GM23338 (cell line): Measurements from ENCODE around the gene MLPH. TPM values are rescaled to one million over a fixed set of nuclear protein-coding genes. Genes with fewer than 3 reads are reported as not detected.

Experiments used
- ATAC-seq: fragments of 200-7000 bp; cut with Tn5 transposase; 3 replicates; pipeline ENCODE4 v1.9.1; 2020
- DNase-seq: peaks from one replicate; pipeline ENCODE4 v3.0.0-alpha.2; 2015; ENCODE audit warnings: low spot score
- H2AFZ ChIP-seq: fragments of 200-600 bp; sonication (generic); 2 replicates; pipeline ENCODE4 v1.8.0; 2016; ENCODE audit warnings: antibody characterized with exemption, mild to moderate bottlenecking, moderate library complexity
- H3F3A ChIP-seq: fragments of 200-600 bp; sonication (generic); replicated peaks from 2 replicates; pipeline ENCODE4 v1.8.0; 2017; ENCODE audit warnings: antibody characterized with exemption, mixed run types, low read depth
- H3K27ac ChIP-seq: fragments of 200-600 bp; sonication (generic); 2 replicates; pipeline ENCODE4 v1.6.1; 2016; ENCODE audit warnings: low read depth
- H3K27me3 ChIP-seq: fragments of 200-600 bp; sonication (generic); 2 replicates; pipeline ENCODE4 v1.8.0; 2016; ENCODE audit warnings: mild to moderate bottlenecking, mixed run types, moderate library complexity; ENCODE audit not compliant: insufficient read depth
- H3K36me3 ChIP-seq: fragments of 200-600 bp; sonication (generic); 2 replicates; pipeline ENCODE4 v1.8.0; 2016; ENCODE audit warnings: mild to moderate bottlenecking; ENCODE audit not compliant: insufficient read depth
- H3K4me1 ChIP-seq: fragments of 200-600 bp; sonication (generic); 2 replicates; pipeline ENCODE4 v1.8.0; 2016; ENCODE audit warnings: mild to moderate bottlenecking, moderate library complexity; ENCODE audit not compliant: insufficient read depth
- H3K4me2 ChIP-seq: fragments of 200-600 bp; sonication (generic); 2 replicates; pipeline ENCODE4 v1.7.1; 2017; ENCODE audit warnings: mixed run types
- H3K4me3 ChIP-seq: fragments of 200-600 bp; sonication (generic); 2 replicates; pipeline ENCODE4 v1.6.1; 2016; ENCODE audit warnings: mixed run types
- H3K79me2 ChIP-seq: fragments of 200-600 bp; sonication (generic); replicated peaks from 2 replicates; pipeline ENCODE4 v1.8.0; 2017; ENCODE audit warnings: mild to moderate bottlenecking; ENCODE audit not compliant: insufficient read depth
- H3K9me2 ChIP-seq: fragments of 200-600 bp; sonication (generic); 2 replicates; pipeline ENCODE4 v1.8.0; 2017; ENCODE audit not compliant: insufficient read depth
- H4K20me1 ChIP-seq: fragments of 200-600 bp; sonication (generic); replicated peaks from 2 replicates; pipeline ENCODE4 v1.8.0; 2017; ENCODE audit warnings: mild to moderate bottlenecking; ENCODE audit not compliant: insufficient read depth
- H3K27ac Mint-ChIP-seq: 2 replicates; pipeline ENCODE4 v1.8.0; 2020; ENCODE audit warnings: inconsistent platforms, mild to moderate bottlenecking, moderate library complexity, mixed read lengths
- H3K27me3 Mint-ChIP-seq: 3 replicates; pipeline ENCODE4 v1.8.0; 2022; ENCODE audit warnings: low read depth, mild to moderate bottlenecking, moderate library complexity, mixed read lengths, inconsistent platforms; ENCODE audit not compliant: insufficient read depth, poor library complexity
- H3K36me3 Mint-ChIP-seq: 3 replicates; pipeline ENCODE4 v1.8.0; 2021; ENCODE audit warnings: low read depth, mild to moderate bottlenecking, inconsistent platforms, moderate library complexity, mixed read lengths
- H3K4me1 Mint-ChIP-seq: 3 replicates; pipeline ENCODE4 v1.8.0; 2020; ENCODE audit warnings: mild to moderate bottlenecking, inconsistent platforms, mixed read lengths
- H3K4me3 Mint-ChIP-seq: 3 replicates; pipeline ENCODE4 v1.8.0; 2021; ENCODE audit warnings: moderate library complexity, mild to moderate bottlenecking, inconsistent platforms, mixed read lengths
- H3K9me3 Mint-ChIP-seq: 3 replicates; pipeline ENCODE4 v1.8.0; 2020; ENCODE audit warnings: moderate library complexity, mild to moderate bottlenecking, inconsistent platforms, mixed read lengths
- CREB1 ChIP-seq: fragments of 250-450 bp; sonication (Bioruptor Pico); IDR thresholded peaks from 2 replicates; pipeline ENCODE4 v1.5.0; 2020; ENCODE audit warnings: low read depth, mild to moderate bottlenecking, moderate library complexity
- CTCF ChIP-seq, 2 experiments: fragments of 200-600 bp in 1 of 2; sonication (generic) in 1 of 2; conservative IDR thresholded peaks; 2 replicates each; pipeline versions ENCODE4 v1.5.1 to v1.6.1; 2016 to 2017; ENCODE audit warnings: antibody characterized with exemption in 2 of 2, low read depth in 2 of 2, mild to moderate bottlenecking in 2 of 2, moderate library complexity in 1 of 2
- ETS1 ChIP-seq: IDR thresholded peaks from 2 replicates; pipeline ENCODE4 v1.6.1; 2016; ENCODE audit warnings: antibody characterized with exemption
- EZH2 ChIP-seq: fragments of 200-600 bp; sonication (generic); IDR thresholded peaks from one replicate; pipeline ENCODE4 v1.8.0; 2017; ENCODE audit warnings: antibody characterized with exemption, mild to moderate bottlenecking, low read depth; ENCODE audit not compliant: unreplicated experiment
- EZH2phosphoT487 ChIP-seq: fragments of 200-600 bp; sonication (generic); IDR thresholded peaks from one replicate; pipeline ENCODE4 v1.8.1; 2018; ENCODE audit warnings: antibody characterized with exemption; ENCODE audit not compliant: unreplicated experiment
- JUNB ChIP-seq: IDR thresholded peaks from one replicate; pipeline ENCODE4 v1.6.1; 2016; ENCODE audit warnings: antibody characterized with exemption; ENCODE audit not compliant: unreplicated experiment
- NANOG ChIP-seq: IDR thresholded peaks from 2 replicates; pipeline ENCODE4 v1.6.1; 2016; ENCODE audit warnings: antibody characterized with exemption, borderline replicate concordance
- POLR2AphosphoS5 ChIP-seq: IDR thresholded peaks from 2 replicates; pipeline ENCODE4 v1.6.1; 2016; ENCODE audit warnings: antibody characterized with exemption, low read depth
- REST ChIP-seq: IDR thresholded peaks from one replicate; pipeline ENCODE4 v1.6.1; 2018; ENCODE audit warnings: antibody characterized with exemption; ENCODE audit not compliant: unreplicated experiment
- ZNF114 ChIP-seq: fragments of 250-450 bp; sonication (Bioruptor Pico); IDR thresholded peaks from 2 replicates; pipeline ENCODE4 v1.5.0; 2020; ENCODE audit warnings: mild to moderate bottlenecking, moderate library complexity
- ZNF331 ChIP-seq: fragments of 250-450 bp; sonication (Bioruptor Pico); IDR thresholded peaks from 2 replicates; pipeline ENCODE4 v1.5.0; 2020; ENCODE audit warnings: low read depth, mild to moderate bottlenecking, moderate library complexity
- polyA plus RNA-seq: library from polyadenylated mRNA; unstranded; fragments of >200 nt; fragmentation: Nextera tagmentation; extraction: Ambion mirVana; gene quantifications from 2 replicates; pipeline ENCODE4 v1.2.1, GENCODE V29; 2016
- total RNA-seq: library from RNA; depleted of rRNA; stranded (reverse); fragments of >200 nt; shearing (Covaris generic); gene quantifications from 2 replicates; pipeline ENCODE4 v1.2.3, GENCODE V29; 2014

MLPH gene
- total and polyA plus RNA-seq, 2 experiments from 2014 or later: 13.6 to 16.5 TPM

GRCh38 chr2:237569041-237569440 lies 82.0 kb downstream of the MLPH start (continued):
- TF ChIP-seq ZNF331 (no peak), REST (no peak)

- no peak overlapping the region for H3K27ac ChIP-seq
- no peaks in the 10 kb centered on the region for H3K79me2 ChIP-seq
- peaks cover 7% of the 10 kb centered on the region for H3K27me3 Mint-ChIP-seq
- no peak overlapping the region for H3K4me2 ChIP-seq
- H3K36me3 ChIP-seq: no peaks in the 10 kb centered on the region
- H3K4me3 Mint-ChIP-seq: no peak overlapping the region
- H3F3A ChIP-seq: no peaks in the 10 kb centered on the region
- H3K36me3 Mint-ChIP-seq: no peaks in the 10 kb centered on the region
- H2AFZ ChIP-seq: no peak overlapping the region
- no peak overlapping the region for H3K27ac Mint-ChIP-seq
- H3K4me3 ChIP-seq: no peak overlapping the region
- H3K9me3 Mint-ChIP-seq: peaks cover 4% of the 10 kb centered on the region; the same call in 1 of the 3 replicates
- no peak for ATAC-seq
- peaks cover 6% of the 10 kb centered on the region; the same call in 1 of the 2 replicates for H3K4me1 ChIP-seq
- H3K27me3 ChIP-seq: no peaks in the 10 kb centered on the region
- no peak for DNase-seq
- no peaks in the 10 kb centered on the region for H3K9me2 ChIP-seq
- peaks cover 12% of the 10 kb centered on the region for H3K4me1 Mint-ChIP-seq
- H4K20me1 ChIP-seq: no peaks in the 10 kb centered on the region
- TF ChIP-seq CREB1 (CRISPR knock-in tag) (no peak), CTCF (conservative IDR thresholded peaks at IDR 0.05; ENCODE audit: low read depth in 2 of 2) (no peak), POLR2AphosphoS5 (no peak), ETS1 (no peak), ZNF331 (no peak), EZH2 (no peak), EZH2phosphoT487 (no peak), NANOG (no peak), JUNB (no peak), ZNF114 (CRISPR knock-in tag) (no peak), REST (no peak)
Measured at GRCh38 chr2:237569896-237570295, 82.8 kb downstream of the MLPH start.
